GM21737 (cell line): ENCODE measurements around the gene LAMC3.
A peak's percentile ranks its signal among the peaks of the same experiment; 100 is the strongest.
"Not testable (repeated sequence)": the region's sequence is repeated elsewhere in the genome, so short reads cannot be mapped to it uniquely, and the experiment has no call there.

Source experiments
- ATAC-seq: cut with Tn5 transposase; IDR thresholded peaks from one replicate; pipeline ENCODE4 v1.9.1; 2021; ENCODE audit warnings: mild to moderate bottlenecking, moderate library complexity; ENCODE audit not compliant: unreplicated experiment

LAMC3 gene

DNA sequence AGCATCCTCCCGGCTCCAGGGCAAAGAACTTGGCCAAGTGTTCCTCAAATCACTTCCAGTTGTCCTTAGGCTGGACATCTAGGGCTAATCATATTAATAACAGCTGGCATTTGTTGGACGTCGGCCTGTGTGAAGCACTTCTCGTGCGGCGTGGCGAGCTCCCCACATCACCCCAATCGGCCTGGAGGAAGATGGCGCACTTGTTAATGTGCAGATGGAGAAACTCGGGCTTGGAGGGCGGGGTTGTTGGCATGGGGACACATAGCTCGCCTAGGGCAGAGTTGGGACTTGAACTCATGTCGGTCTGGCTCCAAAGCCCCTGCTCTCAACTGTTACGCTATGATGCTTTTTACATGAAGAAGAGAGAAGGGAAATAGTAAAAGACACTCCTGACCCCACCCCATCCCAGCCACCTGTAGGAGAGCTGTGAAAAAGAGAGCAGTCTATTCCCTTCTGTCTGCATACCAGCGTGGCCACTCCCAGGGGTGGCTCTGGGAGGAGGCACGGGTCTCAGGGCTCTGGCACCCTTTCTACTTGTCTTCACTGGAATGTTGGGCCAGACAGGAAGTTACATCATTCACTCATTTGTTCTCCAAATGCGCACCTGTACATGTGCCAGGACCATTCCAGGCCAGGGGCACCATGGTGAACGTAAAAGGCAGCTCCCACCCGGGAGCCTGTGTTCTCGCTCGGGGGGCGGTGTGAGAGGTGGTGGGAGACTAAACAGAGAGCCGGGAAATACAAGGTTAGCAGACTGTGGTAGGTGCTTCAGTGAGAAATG, 103.6 kb downstream of the LAMC3 start:
- ATAC-seq = no peak

DNA sequence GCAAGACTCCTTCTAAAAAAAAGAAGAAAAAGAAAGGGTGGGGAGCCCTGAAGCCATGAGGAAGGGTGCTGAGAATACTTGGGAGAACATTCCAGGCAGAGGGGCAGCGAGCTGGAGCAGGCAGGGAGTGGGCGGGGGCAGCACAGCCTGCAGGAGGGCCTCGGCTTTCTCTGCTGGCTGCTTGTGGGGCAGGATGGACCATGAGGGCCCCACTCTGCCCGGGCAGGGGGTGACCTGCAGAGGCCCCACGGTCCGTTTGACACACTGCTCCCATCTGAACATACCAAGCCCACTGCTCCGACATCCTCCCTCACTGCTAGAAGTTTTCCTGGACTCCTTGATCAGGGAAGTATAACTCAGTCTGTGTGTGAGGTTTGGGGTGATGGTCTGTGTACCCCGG, 104.7 kb downstream of the LAMC3 start:
- no peak for ATAC-seq

DNA sequence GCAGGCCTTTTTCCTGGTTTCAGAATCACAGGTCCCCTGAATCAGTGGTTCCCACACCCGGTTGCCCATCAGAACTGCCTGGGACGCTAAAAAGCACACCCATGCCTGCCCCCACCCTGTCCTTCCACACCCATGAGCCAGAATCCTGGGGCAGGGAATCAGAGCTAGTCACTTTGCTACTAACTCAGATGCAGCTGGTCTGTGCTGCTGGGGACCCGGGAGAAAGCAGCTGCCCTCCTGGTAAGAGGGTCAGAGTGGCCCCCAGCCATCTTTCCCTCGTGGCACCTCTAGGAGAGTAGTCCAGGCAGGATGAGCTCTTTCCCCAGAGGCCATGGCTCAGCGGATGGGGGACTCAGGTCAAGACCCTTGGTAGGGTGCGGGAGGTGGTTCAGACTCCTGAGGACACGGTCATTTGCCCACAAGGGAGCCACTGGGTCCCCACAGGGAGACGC, 105.1 kb downstream of the LAMC3 start:
- no peak for ATAC-seq

DNA sequence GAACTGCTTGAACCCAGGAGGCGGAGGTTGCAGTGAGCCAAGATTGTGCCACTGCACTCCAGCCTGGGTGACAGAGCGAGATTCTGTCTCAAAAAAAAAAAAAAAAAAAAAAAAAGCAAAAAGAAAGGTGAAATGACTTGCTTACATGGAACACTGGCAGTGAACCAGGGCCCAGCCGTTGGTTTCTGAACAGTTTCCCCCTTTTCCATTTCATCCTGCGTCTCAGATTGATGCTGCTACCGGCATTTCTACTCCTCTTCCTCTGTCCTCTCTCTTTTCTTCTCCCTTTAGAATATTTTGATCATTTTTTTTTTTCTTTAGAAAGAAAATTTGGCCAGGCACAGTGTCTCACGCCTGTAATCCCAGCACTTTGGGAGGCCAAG, 106.4 kb downstream of the LAMC3 start:
- ATAC-seq = not testable (repeated sequence)

DNA sequence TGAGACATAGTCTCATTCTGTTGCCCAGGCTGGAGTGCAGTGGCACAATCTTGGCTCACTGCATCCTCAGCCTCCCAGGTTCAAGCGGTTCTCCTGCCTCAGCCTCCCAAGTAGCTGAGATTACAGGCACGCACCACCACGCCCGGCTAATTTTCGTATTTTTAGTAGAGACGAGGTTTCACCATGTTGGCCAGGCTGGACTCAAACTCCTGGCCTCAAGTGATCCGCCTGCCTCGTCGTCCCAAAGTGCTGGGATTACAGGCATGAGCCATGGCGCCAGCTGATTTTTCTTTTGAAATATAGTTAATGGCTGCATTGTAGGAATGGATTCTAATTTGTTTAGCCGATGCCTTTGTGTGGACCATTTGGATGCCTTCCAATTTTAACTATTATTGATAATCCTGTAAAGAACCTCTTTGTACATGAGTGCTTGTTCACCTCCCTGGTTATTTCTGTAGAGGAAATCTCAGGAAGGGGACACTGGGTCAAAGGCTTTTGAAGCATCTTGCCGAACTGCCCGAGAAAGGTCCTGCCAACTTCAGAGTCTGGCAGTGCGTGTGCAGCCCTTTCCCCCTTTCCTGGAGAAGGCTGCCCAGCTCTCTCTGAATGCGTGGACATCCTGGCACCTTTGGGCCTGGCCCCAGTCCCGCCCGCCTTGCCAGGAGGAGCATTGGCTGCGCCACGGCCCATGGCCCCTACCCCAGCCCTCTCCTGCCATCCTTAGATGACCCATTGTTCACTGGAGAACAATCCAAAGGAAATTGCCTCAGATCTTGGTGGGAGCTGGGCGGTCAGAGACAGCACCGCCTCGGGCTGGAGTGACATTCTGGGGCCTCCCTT, 107.5 kb downstream of the LAMC3 start:
- ATAC-seq = no peak

DNA sequence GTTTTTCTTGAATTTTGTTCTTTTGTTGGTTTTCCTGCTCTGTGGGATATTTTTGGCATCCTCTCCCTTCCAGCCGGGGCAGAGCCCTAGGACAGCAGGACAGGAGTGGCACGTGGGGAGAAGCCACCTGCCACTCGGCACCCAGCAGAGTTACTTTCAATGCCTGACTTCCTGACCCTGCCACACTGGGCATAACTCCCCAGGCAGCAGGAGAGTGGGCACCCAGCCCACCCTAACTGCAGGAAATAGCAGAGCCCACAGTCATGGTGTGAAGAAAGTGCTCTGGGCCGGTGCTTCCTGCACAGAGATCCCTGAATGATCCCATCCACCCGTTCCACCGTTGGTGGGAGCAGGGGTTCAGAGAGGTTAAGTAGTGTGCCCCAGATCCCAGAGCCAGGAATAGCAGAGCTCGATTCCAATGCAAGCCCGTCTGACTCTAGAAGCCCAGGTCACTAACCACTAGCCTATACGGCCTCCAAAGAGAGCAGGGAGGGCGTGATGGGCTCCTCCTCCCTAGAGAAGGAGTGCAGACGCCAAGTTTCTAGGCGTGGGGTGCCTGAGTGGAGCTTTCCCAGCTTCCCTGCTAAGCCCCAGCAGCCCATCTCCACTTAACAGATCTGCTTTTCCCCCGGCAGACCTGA, 108.3 kb downstream of the LAMC3 start:
- ATAC-seq = no peak

DNA sequence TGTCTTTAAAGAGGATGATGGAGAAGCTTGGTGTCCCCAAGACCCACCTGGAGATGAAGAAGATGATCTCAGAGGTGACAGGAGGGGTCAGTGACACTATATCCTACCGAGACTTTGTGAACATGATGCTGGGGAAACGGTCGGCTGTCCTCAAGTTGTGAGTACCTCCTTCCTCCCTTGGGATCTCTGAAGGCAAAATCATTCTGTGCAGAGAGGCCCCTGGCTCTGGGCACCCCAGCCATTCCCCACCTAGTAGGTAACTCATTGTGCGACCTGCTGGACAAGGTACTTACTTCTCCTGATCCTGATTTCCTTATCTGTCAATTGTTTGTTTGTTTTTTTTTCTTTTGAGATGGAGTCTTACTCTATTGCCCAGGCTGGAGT, 108.8 kb downstream of the LAMC3 start:
- no peak for ATAC-seq

DNA sequence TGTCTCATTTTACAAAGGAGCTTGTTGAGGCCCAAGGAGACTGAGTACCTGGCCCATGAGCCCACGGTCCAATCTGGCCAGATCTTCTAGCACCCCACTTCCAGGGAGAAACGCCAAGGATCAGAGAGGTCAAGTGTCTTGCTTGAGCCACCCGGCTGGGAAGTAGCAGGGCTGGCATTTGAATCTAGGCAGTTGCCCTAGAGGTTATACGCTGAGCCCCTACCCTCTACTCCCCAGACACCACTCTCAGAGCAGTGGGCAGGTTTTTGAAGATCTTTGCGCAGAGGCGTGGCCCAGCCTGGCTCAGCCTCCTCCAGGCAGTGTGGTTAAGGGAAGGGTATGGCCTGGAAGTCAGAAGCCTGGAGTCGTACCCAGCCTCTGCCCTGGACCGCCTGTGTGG, 110.6 kb downstream of the LAMC3 start:
- no peak for ATAC-seq

DNA sequence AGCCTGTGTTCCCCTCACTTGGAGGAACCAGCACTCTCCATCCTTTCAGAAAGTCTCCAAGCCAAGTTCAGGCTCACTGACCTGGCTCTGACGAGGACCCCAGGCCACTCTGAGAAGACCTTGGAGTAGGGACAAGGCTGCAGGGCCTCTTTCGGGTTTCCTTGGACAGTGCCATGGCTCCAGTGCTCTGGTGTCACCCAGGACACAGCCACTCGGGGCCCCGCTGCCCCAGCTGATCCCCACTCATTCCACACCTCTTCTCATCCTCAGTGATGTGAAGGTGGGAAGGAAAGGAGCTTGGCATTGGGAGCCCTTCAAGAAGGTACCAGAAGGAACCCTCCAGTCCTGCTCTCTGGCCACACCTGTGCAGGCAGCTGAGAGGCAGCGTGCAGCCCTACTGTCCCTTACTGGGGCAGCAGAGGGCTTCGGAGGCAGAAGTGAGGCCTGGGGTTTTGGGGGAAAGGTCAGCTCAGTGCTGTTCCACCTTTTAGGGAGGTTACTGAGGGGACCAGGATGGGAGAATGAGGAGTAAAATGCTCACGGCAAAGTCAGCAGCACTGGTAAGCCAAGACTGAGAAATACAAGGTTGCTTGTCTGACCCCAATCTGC, 111.8 kb downstream of the LAMC3 start:
- ATAC-seq = no peak

DNA sequence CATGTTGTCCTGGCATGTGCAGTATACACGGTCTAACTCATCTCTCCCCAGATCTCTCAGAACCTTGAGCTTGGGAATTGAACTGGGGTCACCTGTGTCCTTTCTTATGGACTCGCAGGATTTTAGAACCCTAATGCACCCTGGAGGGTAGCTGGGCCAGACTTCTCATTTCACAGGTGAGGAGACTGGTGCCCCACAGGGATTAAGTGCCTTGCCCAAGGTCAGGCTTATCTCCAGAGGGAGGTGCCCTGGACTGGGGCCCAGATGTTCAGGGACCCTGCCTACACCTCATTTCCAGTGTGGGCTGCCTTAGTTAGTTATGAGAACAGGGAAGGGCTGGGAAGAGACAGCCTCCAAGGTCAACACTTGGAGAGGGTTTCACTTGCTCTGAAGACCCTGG, 112.4 kb downstream of the LAMC3 start:
- ATAC-seq = no peak

DNA sequence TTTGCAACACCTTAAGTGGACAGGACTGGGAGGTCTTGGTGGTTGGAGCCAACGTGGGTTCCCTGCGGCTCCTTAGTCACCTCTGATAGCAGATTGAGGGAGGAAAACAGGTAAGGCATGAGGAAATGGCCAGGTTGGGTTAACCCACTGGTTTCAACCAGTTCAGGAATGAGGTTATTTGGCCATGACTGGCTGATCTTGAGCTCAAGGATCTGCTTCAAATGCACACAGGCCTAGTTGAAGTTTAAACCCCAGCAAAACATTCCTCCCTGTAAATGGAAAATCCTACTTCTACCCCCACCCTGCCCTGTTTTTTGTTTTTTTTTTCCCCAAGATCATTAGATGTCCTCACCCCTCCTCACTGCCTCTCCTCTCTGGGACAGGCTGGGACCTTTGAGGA, 113.2 kb downstream of the LAMC3 start:
- no peak for ATAC-seq

DNA sequence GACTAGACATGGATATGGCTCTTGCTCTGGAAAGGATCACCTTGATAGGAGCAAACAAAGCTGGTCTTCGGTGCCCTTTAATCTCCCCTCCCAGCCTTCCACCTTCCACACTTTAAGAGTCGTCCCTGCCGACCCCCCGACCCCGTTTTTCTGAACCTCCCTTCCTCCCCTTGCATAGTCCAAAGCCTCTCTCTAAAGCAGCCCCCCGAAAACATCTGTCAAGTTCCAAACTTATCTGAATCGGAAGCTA, 116.0 kb downstream of the LAMC3 start:
- ATAC-seq = no peak

DNA sequence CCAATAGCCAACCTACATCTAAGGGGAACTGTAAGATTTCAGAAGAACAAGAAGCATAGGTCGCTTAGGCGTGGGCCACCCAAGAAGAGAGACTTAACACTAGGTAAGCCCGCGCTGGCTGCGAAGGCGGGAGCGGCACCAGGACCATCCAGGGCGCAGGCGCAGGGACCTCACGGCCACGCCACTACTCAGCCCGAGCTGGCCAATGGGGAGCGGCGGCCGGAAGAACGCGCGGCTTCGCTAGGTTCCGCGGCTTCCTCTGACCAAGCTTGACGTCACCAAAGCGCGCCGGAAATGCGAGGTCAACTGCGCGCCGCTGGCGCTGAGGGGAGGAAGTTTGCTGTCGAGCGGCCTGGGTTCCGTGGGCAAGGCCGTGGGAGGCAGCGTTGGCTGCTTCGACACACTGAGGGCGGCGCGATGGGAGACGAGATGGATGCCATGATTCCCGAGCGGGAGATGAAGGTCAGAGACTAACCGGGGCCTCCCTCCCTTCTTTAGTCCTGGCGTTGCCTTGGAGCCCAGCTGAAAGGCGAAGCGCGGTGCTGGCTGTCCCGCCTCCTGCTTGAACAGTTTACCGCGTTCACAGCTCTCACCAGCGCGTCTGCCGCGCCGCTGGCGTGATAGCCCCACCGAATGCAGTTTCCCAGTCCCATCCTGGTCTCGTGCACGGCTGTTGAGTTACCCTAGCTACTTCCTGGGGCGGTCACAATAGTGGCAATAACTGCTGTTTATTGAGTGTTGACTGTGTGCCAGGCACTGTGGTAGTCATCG, 116.5 kb downstream of the LAMC3 start, which contains the start of gene NUP214:
NUP214 (plus strand) TSS at position 299 of the 771 bp plus-strand sequence; CDS start at position 418, 119 bp downstream.
- peak; percentile 94 for ATAC-seq

DNA sequence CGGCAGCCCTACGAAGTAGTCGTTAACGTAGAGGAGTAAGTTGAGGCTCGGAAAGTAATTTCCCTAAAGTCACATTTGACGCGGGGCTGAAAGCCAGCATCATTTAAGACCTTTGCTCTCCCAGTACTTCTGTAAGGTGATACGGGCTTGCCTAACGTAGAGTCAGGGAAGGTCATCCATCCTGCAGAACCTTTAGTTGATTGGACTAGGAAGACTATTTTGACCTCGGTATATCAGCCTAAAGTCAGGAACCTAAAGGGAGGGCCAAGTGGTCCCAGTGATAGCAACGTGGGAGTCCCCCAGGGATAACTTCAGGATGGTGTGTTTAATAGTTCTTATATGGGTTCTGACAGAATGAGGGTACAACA, 117.1 kb downstream of the LAMC3 start:
- no peak for ATAC-seq

DNA sequence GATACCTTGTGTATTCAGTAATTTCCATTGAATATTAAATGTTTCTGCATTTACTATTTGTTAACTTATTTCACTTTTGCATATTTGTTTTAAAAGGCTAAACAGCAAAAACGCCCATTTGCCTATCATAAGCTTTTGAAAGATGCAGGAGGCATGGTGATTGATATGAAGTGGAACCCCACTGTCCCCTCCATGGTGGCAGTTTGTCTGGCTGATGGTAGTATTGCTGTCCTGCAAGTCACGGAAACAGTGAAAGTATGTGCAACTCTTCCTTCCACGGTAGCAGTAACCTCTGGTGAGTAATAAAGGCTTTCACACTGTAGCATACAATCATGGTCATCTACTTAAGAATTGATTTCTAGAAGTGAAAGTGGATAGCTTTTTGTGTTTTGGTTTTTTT, 120.2 kb downstream of the LAMC3 start:
- no peak for ATAC-seq

DNA sequence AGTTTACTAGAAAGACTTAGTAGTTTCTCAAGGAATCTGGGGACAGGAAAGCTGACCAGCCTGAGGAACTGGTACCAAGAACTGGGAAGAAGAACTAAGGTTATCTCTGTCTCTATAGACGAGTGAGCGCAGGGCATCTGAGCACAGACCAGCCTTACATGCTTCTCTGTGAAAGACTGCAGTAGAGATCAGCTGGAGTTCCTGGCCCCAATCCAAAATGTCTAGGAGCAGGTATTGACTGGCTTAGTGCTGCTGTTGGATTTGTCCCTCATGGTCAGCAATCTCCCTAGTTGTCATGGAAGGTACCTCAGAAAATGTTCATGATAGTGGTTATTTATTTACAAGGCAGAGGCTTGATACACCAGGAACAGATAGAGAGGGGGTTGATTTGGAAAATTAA, 129.7 kb downstream of the LAMC3 start:
- no peak for ATAC-seq

DNA sequence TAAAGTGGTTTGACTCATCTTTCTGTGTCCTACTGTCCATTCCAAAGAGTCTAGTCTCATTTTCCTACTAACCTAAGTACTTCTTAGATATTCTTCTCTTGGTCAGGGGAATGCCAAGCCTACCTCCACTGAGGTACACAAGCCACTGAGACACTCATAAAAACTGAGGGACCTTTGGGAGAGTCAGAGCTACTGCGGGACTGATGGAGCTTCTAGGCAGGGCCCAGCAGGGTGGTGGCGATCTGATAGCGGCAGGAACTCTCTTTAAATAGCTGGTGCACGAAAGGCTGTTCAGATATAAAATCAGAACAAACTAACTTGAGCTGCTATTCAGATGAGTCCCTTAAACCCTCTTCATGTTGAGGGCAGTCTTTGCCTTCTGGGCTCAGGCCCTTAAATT, 131.1 kb downstream of the LAMC3 start:
- ATAC-seq = no peak

DNA sequence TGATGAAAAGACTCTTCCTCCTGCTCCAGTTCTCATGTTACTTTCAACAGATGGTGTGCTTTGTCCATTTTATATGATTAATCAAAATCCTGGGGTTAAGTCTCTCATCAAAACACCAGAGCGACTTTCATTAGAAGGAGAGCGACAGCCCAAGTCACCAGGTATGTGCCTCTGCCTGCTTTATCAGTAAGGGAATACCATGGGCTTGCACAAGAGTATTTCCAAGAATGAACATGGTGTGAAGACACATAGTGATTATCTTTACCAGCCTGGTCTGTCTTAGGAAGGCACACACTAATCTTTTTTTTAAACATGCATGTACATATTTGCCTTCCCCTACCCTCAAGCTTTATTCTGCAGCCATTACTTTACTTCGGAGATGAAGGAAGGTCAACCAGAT, 131.6 kb downstream of the LAMC3 start:
- ATAC-seq = no peak

DNA sequence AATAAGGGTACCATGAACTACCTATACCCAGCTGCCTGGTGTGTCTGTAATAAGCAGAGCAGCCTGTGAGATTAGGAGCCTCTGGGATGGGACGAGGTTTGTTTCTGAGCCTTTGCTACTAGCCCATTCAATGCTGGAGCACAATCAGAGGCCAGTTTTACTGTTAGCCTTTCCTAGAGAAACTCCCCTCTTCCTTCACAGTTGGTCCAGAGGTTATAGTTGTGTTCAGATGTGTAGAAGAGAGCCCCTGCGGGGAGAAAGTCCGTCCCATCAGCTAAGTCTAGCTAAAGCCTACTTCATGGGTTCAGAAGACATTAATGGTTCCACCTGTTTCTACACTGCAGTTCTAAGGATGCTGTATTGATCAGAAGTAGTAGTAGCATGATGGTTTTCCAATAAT, 133.2 kb downstream of the LAMC3 start:
- ATAC-seq = no peak
